Activated CD8-positive, alpha-beta T cell treated with anti-CD3 and anti-CD28 coated beads for 36 hours (primary cell): ENCODE results near the gene CARD9. TPM values are rescaled to one million over a fixed set of nuclear protein-coding genes. Genes with fewer than 3 reads are reported as not detected.

Experiments used
- ATAC-seq: fragments of 200-7000 bp; cut with Tn5 transposase; one replicate; pipeline ENCODE4 v1.10.0; 2021; ENCODE audit warnings: mild to moderate bottlenecking, moderate library complexity
- CTCF ChIA-PET: fragments of 350-600 bp; sonication (Branson Sonifier 250); formaldehyde crosslinking; loops from one replicate; lab custom pipeline; 2021; ENCODE audit warnings: antibody characterized with exemption; lab: Charles Lee
- POLR2A ChIA-PET: fragments of 350-600 bp; sonication (Branson Sonifier 250); formaldehyde crosslinking; loops from one replicate; lab custom pipeline; 2021; ENCODE audit warnings: antibody characterized with exemption; lab: Charles Lee
- DNase-seq: peaks from one replicate; pipeline ENCODE4 v3.0.0-alpha.2; 2020
- H3K27ac Mint-ChIP-seq: one replicate; pipeline ENCODE4 v1.8.0; 2021; ENCODE audit warnings: mild to moderate bottlenecking, mixed read lengths
- H3K27me3 Mint-ChIP-seq: one replicate; pipeline ENCODE4 v1.8.0; 2021; ENCODE audit warnings: mixed read lengths
- H3K36me3 Mint-ChIP-seq: one replicate; pipeline ENCODE4 v1.8.0; 2021; ENCODE audit warnings: low read depth, mixed read lengths
- H3K4me1 Mint-ChIP-seq: one replicate; pipeline ENCODE4 v1.8.0; 2021; ENCODE audit warnings: low read depth, mixed read lengths
- H3K4me3 Mint-ChIP-seq: one replicate; pipeline ENCODE4 v1.8.0; 2021; ENCODE audit warnings: mild to moderate bottlenecking, moderate library complexity, mixed read lengths
- H3K9me3 Mint-ChIP-seq: one replicate; pipeline ENCODE4 v1.8.0; 2021; ENCODE audit warnings: mixed read lengths
- CTCF ChIP-seq: fragments of 200-600 bp; IDR thresholded peaks from one replicate; pipeline ENCODE4 v1.8.0; 2022; ENCODE audit warnings: antibody characterized with exemption, mild to moderate bottlenecking
- intact Hi-C: fragments of 100-400 bp; cut with micrococcal nuclease; formaldehyde crosslinking; loops from one replicate; pipeline ENCODE4 v1.10.0; 2022
- total RNA-seq, 2 experiments: library from RNA; stranded (reverse); gene quantifications; one replicate each; pipeline ENCODE4 v1.2.3, GENCODE V29; 2021

The CARD9 gene
- total RNA-seq, 2 experiments from 2014 or later = 6.8 to 7.1 TPM

GRCh38 chr9:136363106-136363948, 10.1 kb downstream of the CARD9 start, which contains the start of gene DNLZ:
Gene DNLZ (minus strand): TSS chr9:136363744. CDS start chr9:136363714, 30 bp downstream.
- POLR2A ChIA-PET = interaction anchor here (0.6 to 1.9 kb wide), 22 partner anchors 9 to 396 kb away, joined by 3 to 14 read pairs (median 4); partner anchors contain the start of genes CARD9, ENTR1, GPSM1 and PMPCA

GRCh38 chr9:136362450-136362784, 11.1 kb downstream of the CARD9 start:
- no peak for TF ChIP-seq CTCF
- Mint-ChIP-seq H3K9me3 (no peaks in the 10 kb centered on the region), H3K4me1 (peaks cover 11% of the 10 kb centered on the region), H3K27ac (no peak overlapping the region), H3K4me3 (peak overlapping the region; percentile 81), H3K27me3 (no peaks in the 10 kb centered on the region), H3K36me3 (peaks cover 7% of the 10 kb centered on the region)
- intact Hi-C loops = no loop called here
- ChIA-PET POLR2A (interaction anchor here (1.0 to 2.0 kb wide), 9 partner anchors 11 to 245 kb away, joined by 3 to 14 read pairs (median 5); partner anchors contain the start of genes CARD9, ENTR1 and PMPCA), CTCF (interaction anchor here (0.7 to 2.5 kb wide), 9 partner anchors 13 to 50 kb away, joined by 3 to 14 read pairs (median 5); partner anchors contain the start of genes ENTR1 and PMPCA)
- DNase-seq (no peak), ATAC-seq (no peak)

More at GRCh38 chr9:136363106-136363948, 10.1 kb downstream of the CARD9 start, which contains the start of gene DNLZ:
- peak within 1 kb of the TSS; percentile 89 for H3K27ac Mint-ChIP-seq
- no peaks in the 10 kb centered on the region for H3K9me3 Mint-ChIP-seq
- H3K36me3 Mint-ChIP-seq = peaks cover 7% of the 10 kb centered on the region
- DNase-seq (peak; percentile 97), ATAC-seq (peak; percentile 95)
- peak; percentile 98 for TF ChIP-seq CTCF
- intact Hi-C loops = no loop called here
- H3K27me3 Mint-ChIP-seq = no peaks in the 10 kb centered on the region
- CTCF ChIA-PET = interaction anchor here (0.7 to 2.5 kb wide), 18 partner anchors 12 to 120 kb away, joined by 3 to 14 read pairs (median 4); partner anchors contain the start of genes ENTR1 and PMPCA
- peaks cover 11% of the 10 kb centered on the region for H3K4me1 Mint-ChIP-seq
- H3K4me3 Mint-ChIP-seq = peak within 1 kb of the TSS; percentile 81

- Mint-ChIP-seq H3K9me3 (no peaks in the 10 kb centered on the region), H3K4me3 (no peak overlapping the region), H3K27me3 (no peaks in the 10 kb centered on the region), H3K27ac (no peak overlapping the region), H3K4me1 (peaks cover 11% of the 10 kb centered on the region), H3K36me3 (peaks cover 7% of the 10 kb centered on the region)
- ChIA-PET CTCF (interaction anchor here (1.7 to 2.5 kb wide), 3 partner anchors 39 to 49 kb away, joined by 6 to 14 read pairs (median 8); partner anchors contain the start of genes ENTR1 and PMPCA), POLR2A (interaction anchor here (1.0 to 2.0 kb wide), 3 partner anchors 17 to 244 kb away, joined by 3 to 5 read pairs (median 3); no protein-coding TSS in a partner anchor)
- TF ChIP-seq CTCF = no peak
- no peak for DNase-seq
- no peak for ATAC-seq
- intact Hi-C loops = no loop called here
These were observed 11.6 kb downstream of the CARD9 start for GRCh38 chr9:136361754-136362449.

- no peak for DNase-seq
- no peak for ATAC-seq
- intact Hi-C loops = no loop called here
- no peaks in the 10 kb centered on the region for H3K27me3 Mint-ChIP-seq
- no peak overlapping the region for H3K4me3 Mint-ChIP-seq
- peaks cover 11% of the 10 kb centered on the region for H3K4me1 Mint-ChIP-seq
- ChIA-PET CTCF (no interaction called here), POLR2A (interaction anchor here (1.5 to 2.0 kb wide), 2 partner anchors 17 to 38 kb away, joined by 3 to 5 read pairs; no protein-coding TSS in a partner anchor)
- no peak overlapping the region for H3K27ac Mint-ChIP-seq
- peaks cover 7% of the 10 kb centered on the region for H3K36me3 Mint-ChIP-seq
- no peak for TF ChIP-seq CTCF
- H3K9me3 Mint-ChIP-seq = no peaks in the 10 kb centered on the region
These were observed 12.3 kb downstream of the CARD9 start for GRCh38 chr9:136361047-136361753.
